Neural crest cell (in vitro differentiated cells): Measurements from ENCODE around the gene INTS2. TPM values are rescaled to one million over a fixed set of nuclear protein-coding genes. Genes with fewer than 3 reads are reported as not detected.
"Not testable (repeated sequence)": the region's sequence is repeated elsewhere in the genome, so short reads cannot be mapped to it uniquely, and the experiment has no call there.

Source experiments
- DNase-seq: peaks from one replicate; pipeline ENCODE4 v3.0.0; 2021; ENCODE audit warnings: low read depth, mixed read lengths, low spot score
- H3K27ac Mint-ChIP-seq: one replicate; pipeline ENCODE4 v1.8.0; 2021; ENCODE audit warnings: mild to moderate bottlenecking, mixed read lengths; ENCODE audit not compliant: unreplicated experiment
- H3K27me3 Mint-ChIP-seq: 2 replicates; pipeline ENCODE4 v1.8.0; 2021; ENCODE audit warnings: low read depth, mild to moderate bottlenecking, mixed read lengths
- H3K36me3 Mint-ChIP-seq: 2 replicates; pipeline ENCODE4 v1.8.0; 2021; ENCODE audit warnings: low read depth, mild to moderate bottlenecking, mixed read lengths
- H3K4me1 Mint-ChIP-seq: 2 replicates; pipeline ENCODE4 v1.8.0; 2021; ENCODE audit warnings: mixed read lengths
- H3K4me3 Mint-ChIP-seq: one replicate; pipeline ENCODE4 v1.8.0; 2021; ENCODE audit warnings: mild to moderate bottlenecking, mixed read lengths
- H3K9me3 Mint-ChIP-seq: 2 replicates; pipeline ENCODE4 v1.8.0; 2021; ENCODE audit warnings: mixed read lengths
- CTCF ChIP-seq: fragments of 200-600 bp; sonication (generic); conservative IDR thresholded peaks from 2 replicates; pipeline ENCODE4 v1.5.0; 2021; ENCODE audit warnings: antibody characterized with exemption, mild to moderate bottlenecking
- total RNA-seq: library from RNA; stranded (reverse); gene quantifications from 2 replicates; pipeline ENCODE4 v1.2.1, GENCODE V29; 2021

INTS2 gene
- total RNA-seq, 1 donor from 2014 or later, result 25.4 TPM

- DNase-seq, result no peak
- no peak for TF ChIP-seq CTCF
- no peak overlapping the region for H3K4me3 Mint-ChIP-seq
- H3K27ac Mint-ChIP-seq, result no peak overlapping the region
- no peaks in the 10 kb centered on the region for H3K9me3 Mint-ChIP-seq
- no peaks in the 10 kb centered on the region for H3K27me3 Mint-ChIP-seq
- peaks cover 14% of the 10 kb centered on the region for H3K36me3 Mint-ChIP-seq
- H3K4me1 Mint-ChIP-seq, result no peaks in the 10 kb centered on the region
Observed at GRCh38 chr17:61907361-61907760, 20.4 kb downstream of the INTS2 start.

- Mint-ChIP-seq H3K27ac (no peak overlapping the region), H3K27me3 (no peaks in the 10 kb centered on the region), H3K36me3 (peaks cover 10% of the 10 kb centered on the region), H3K4me3 (no peak overlapping the region), H3K9me3 (no peaks in the 10 kb centered on the region), H3K4me1 (no peaks in the 10 kb centered on the region)
- DNase-seq, result no peak
- TF ChIP-seq CTCF, result no peak
Observed at GRCh38 chr17:61904094-61904710, 23.6 kb downstream of the INTS2 start.

- Mint-ChIP-seq H3K4me1 (no peaks in the 10 kb centered on the region), H3K27ac (no peak overlapping the region), H3K27me3 (no peaks in the 10 kb centered on the region), H3K4me3 (no peak overlapping the region), H3K36me3 (peaks cover 10% of the 10 kb centered on the region), H3K9me3 (no peaks in the 10 kb centered on the region)
- no peak for DNase-seq
- no peak for TF ChIP-seq CTCF
Observed at GRCh38 chr17:61903251-61903650, 24.5 kb downstream of the INTS2 start.

- Mint-ChIP-seq H3K4me1 (no peaks in the 10 kb centered on the region), H3K9me3 (no peaks in the 10 kb centered on the region), H3K27me3 (no peaks in the 10 kb centered on the region), H3K36me3 (peaks cover 6% of the 10 kb centered on the region), H3K27ac (no peak overlapping the region), H3K4me3 (no peak overlapping the region)
- no peak for DNase-seq
- no peak for TF ChIP-seq CTCF
Observed at GRCh38 chr17:61897548-61898180, 30.1 kb downstream of the INTS2 start.

GRCh38 chr17:61895391-61895790, 32.4 kb downstream of the INTS2 start:
- H3K27ac Mint-ChIP-seq, result no peak overlapping the region
- peaks cover 2% of the 10 kb centered on the region for H3K36me3 Mint-ChIP-seq
- H3K4me1 Mint-ChIP-seq, result no peaks in the 10 kb centered on the region
- DNase-seq, result no peak
- TF ChIP-seq CTCF, result no peak
- H3K4me3 Mint-ChIP-seq, result no peak overlapping the region
- no peaks in the 10 kb centered on the region for H3K27me3 Mint-ChIP-seq
- H3K9me3 Mint-ChIP-seq, result no peaks in the 10 kb centered on the region

GRCh38 chr17:61894310-61894709, 33.5 kb downstream of the INTS2 start:
- not testable (repeated sequence) for H3K4me3 Mint-ChIP-seq, H3K27ac Mint-ChIP-seq, H3K27me3 Mint-ChIP-seq, H3K9me3 Mint-ChIP-seq, H3K4me1 Mint-ChIP-seq, DNase-seq, H3K36me3 Mint-ChIP-seq

- H3K27me3 Mint-ChIP-seq, H3K27ac Mint-ChIP-seq, H3K4me3 Mint-ChIP-seq, H3K9me3 Mint-ChIP-seq, H3K36me3 Mint-ChIP-seq, H3K4me1 Mint-ChIP-seq, DNase-seq: not testable (repeated sequence)
Observed at GRCh38 chr17:61887733-61888132, 40.0 kb downstream of the INTS2 start.

- not testable (repeated sequence) for H3K9me3 Mint-ChIP-seq, H3K4me3 Mint-ChIP-seq, DNase-seq, H3K27me3 Mint-ChIP-seq, H3K4me1 Mint-ChIP-seq, H3K27ac Mint-ChIP-seq, H3K36me3 Mint-ChIP-seq
Observed at GRCh38 chr17:61885865-61886264, 41.9 kb downstream of the INTS2 start.
